ENCODE data around the gene KLC4.

DNA sequence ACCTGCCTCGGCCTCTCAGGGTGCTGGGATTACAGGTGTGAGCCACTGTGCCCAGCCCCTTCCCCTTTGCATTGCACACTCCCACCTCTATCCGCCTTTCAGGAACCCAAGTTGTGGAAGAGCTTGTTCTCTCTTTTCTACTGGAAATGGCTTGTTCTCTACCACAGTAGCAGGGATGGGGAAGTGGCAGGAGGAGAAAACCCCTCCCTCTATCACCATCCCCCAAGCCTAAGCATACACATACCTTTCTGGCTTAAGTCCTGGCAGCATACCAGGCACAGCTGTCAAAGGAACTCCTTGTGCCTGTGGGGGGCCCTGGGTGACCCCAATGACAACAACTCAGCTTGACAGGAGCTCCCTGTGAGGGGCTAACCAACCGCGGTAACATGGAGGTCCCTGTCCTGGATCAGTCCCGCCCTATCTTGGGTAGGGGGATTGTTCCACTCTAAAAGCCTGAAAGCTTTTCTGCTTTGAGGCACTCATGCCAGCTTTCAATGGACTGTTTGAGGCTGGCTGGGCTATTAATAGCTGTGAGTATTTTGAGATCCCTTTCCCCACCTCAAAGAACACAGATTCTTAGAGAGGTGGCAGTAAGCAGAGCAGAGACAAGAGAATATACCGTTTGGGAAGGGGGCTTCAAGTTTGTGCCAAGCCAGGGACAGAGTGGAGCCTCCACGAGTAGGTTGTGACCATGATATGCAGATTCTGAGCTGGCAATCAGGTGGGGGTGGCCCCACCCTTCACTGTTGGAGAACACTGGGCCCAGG lies 43.1 kb upstream of the KLC4 start:
- TF ChIP-seq, protein P1, sequence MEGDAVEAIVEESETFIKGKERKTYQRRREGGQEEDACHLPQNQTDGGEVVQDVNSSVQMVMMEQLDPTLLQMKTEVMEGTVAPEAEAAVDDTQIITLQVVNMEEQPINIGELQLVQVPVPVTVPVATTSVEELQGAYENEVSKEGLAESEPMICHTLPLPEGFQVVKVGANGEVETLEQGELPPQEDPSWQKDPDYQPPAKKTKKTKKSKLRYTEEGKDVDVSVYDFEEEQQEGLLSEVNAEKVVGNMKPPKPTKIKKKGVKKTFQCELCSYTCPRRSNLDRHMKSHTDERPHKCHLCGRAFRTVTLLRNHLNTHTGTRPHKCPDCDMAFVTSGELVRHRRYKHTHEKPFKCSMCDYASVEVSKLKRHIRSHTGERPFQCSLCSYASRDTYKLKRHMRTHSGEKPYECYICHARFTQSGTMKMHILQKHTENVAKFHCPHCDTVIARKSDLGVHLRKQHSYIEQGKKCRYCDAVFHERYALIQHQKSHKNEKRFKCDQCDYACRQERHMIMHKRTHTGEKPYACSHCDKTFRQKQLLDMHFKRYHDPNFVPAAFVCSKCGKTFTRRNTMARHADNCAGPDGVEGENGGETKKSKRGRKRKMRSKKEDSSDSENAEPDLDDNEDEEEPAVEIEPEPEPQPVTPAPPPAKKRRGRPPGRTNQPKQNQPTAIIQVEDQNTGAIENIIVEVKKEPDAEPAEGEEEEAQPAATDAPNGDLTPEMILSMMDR (IDR thresholded peaks at IDR 0.05), result no peak
- no peak for TF ChIP-seq POLR2A (IDR thresholded peaks at IDR 0.05)
